COLO668 (cell line): ENCODE results near the gene METTL24.

Experiments used
- DNase-seq: peaks from one replicate; lab custom pipeline; 2025; ENCODE audit not compliant: unreplicated experiment; lab: John Stamatoyannopoulos, UW

METTL24 gene

DNA sequence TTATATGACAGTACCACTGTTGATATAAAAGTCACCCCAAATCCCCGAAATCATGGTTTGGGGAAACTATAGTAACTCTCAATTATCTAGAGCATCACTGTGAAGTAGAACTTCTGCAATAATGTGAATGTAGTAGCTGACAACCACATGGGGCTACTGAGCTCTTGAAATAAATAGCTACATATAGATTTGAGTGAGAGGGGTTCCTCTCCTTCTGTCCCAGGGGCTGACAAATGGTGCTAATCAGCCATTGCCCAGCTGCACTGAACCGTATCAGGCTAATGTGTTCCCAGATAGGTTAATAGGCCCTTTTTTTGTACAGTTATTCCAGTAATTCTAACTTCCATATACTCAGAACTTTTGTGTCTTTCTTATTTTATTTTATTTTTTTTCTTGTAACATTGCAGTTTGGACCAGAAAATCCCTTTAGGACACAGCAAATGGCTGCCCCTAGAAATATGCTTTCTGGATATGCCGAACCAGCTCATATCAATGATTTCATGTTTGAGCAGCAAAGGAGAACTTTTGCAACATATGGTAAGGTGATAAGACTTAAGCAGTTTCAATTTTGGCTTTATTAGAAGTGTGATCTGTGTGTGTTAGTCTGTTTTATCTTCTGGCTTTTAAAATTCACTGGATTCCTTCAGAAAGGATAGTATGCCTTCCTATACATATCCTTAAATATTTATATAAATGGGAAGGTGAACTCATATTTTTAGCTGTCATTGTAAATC, 156.8 kb downstream of the METTL24 start:
- no peak for DNase-seq

DNA sequence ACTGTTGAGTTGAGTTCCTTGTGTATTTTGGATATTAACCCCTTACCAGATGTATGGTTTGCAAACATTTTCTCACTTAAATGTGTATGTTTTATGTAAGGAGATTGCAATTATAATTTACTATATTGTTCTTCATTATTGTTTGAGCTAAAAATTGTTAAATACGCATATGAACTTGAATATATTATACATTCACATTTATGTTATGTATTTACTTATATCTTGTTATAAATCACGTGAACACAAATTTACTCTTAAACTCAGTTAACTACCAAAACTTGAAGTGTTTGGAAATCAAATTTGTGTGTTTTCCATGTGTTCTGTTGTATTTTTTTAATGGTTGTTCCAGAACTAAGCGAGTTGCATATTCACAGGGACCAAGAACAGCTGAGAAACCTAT, 159.6 kb downstream of the METTL24 start:
- no peak for DNase-seq

DNA sequence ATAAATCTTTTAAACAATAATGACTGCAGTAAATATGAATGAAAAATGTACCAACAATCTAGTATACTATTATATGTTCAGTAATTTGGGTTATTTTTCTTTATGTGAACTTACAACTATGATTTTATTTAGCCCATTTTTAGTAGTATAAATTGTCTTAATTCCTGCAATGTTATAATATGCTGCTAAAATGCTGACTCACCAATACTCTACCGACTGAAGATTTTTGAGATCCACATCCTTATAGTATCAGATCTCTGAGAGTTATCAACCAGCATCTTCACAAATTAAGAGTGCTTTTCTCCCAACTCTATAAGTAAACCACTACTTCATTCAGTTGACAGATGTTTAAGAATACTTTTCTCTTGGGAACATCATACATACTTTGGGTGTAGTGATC, 161.3 kb downstream of the METTL24 start:
- DNase-seq = no peak

DNA sequence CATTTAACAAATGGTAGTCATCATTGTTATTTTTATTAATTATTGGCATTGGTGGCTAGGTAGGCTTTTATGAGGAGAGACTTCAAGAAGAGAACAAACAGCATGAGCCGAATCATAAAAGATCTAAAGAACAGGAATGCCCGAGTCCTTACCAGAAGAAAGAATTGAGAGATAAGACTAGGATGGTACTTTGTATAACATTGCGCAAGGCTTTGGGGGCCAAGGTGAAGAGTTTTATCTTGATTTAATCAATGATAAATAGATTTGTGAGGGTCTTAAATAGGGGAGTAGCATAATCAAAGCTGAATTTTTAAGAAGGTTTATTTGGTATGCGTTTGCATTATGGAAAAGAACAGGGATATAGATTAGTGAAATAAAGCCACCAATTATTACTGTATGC, 162.5 kb downstream of the METTL24 start:
- no peak for DNase-seq
